ENCODE results near the gene ZNF516. TPM values are rescaled to one million over a fixed set of nuclear protein-coding genes. Genes with fewer than 3 reads are reported as not detected.

ZNF516 gene
- polyA plus RNA-seq, 2 of the 4 experiments (the other 2 are of a cell fraction), result 3.9 to 4.9 TPM

- TF ChIP-seq, protein P1, sequence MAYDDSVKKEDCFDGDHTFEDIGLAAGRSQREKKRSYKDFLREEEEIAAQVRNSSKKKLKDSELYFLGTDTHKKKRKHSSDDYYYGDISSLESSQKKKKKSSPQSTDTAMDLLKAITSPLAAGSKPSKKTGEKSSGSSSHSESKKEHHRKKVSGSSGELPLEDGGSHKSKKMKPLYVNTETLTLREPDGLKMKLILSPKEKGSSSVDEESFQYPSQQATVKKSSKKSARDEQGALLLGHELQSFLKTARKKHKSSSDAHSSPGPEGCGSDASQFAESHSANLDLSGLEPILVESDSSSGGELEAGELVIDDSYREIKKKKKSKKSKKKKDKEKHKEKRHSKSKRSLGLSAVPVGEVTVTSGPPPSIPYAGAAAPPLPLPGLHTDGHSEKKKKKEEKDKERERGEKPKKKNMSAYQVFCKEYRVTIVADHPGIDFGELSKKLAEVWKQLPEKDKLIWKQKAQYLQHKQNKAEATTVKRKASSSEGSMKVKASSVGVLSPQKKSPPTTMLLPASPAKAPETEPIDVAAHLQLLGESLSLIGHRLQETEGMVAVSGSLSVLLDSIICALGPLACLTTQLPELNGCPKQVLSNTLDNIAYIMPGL (CRISPR knock-in tag; IDR thresholded peaks at IDR 0.05; ENCODE audit: borderline replicate concordance), result no peak
- TF ChIP-seq, protein P2, sequence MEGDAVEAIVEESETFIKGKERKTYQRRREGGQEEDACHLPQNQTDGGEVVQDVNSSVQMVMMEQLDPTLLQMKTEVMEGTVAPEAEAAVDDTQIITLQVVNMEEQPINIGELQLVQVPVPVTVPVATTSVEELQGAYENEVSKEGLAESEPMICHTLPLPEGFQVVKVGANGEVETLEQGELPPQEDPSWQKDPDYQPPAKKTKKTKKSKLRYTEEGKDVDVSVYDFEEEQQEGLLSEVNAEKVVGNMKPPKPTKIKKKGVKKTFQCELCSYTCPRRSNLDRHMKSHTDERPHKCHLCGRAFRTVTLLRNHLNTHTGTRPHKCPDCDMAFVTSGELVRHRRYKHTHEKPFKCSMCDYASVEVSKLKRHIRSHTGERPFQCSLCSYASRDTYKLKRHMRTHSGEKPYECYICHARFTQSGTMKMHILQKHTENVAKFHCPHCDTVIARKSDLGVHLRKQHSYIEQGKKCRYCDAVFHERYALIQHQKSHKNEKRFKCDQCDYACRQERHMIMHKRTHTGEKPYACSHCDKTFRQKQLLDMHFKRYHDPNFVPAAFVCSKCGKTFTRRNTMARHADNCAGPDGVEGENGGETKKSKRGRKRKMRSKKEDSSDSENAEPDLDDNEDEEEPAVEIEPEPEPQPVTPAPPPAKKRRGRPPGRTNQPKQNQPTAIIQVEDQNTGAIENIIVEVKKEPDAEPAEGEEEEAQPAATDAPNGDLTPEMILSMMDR (IDR thresholded peaks at IDR 0.05), result no peak
- TF ChIP-seq TP53 (CRISPR knock-in tag; IDR thresholded peaks at IDR 0.05), result no peak
- no peak for TF ChIP-seq ZC3H11A (IDR thresholded peaks at IDR 0.05)
- TF ChIP-seq HOXB5 (CRISPR knock-in tag; IDR thresholded peaks at IDR 0.05), result no peak
- no peak for TF ChIP-seq NFE2L2 (conservative IDR thresholded peaks at IDR 0.05; ENCODE audit: low read length)
Measured at GRCh38 chr18:76422838-76423237, 72.2 kb downstream of the ZNF516 start (continued).

DNA sequence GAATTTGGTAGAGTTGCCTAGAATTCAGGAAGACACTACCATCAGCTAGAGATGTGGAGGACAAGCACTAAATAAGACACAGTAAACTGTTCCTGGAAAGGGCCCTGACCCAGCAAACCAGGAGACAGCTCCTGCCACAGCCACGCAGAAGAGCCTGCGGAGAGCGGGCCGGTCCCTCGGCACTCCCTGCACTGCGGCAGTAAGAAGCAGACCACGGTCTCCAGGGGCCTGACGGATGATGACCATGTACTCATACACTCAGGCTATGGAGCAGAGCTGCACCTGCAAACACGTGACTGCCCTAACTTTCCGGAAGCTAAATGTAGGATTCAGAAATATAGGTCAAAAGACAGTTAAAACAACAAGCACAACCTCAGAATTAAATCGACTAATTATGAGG is 72.9 kb downstream of the ZNF516 start:
- H3K4me3 ChIP-seq, result no peak overlapping the region
- 80% methylated on average over 8 of the region's 11 CpGs for WGBS (ENCODE audit: missing lambda C conversion rate)
- no peaks in the 10 kb centered on the region for H3K9me3 ChIP-seq
- CTCF ChIA-PET, result no interaction called here
- FAIRE-seq (no peak), ATAC-seq (no peak), DNase-seq (ENCODE audit: low read depth in 1 of 2, low spot score in 1 of 2) (no peak)
- TF ChIP-seq ZC3H11A (IDR thresholded peaks at IDR 0.05) (no peak), ESRRA (IDR thresholded peaks at IDR 0.05; ENCODE audit: borderline replicate concordance, low read length) (no peak), SMC3 (IDR thresholded peaks at IDR 0.05) (no peak), NR3C1 (IDR thresholded peaks at IDR 0.05) (no peak), NPAS2 (CRISPR knock-in tag; IDR thresholded peaks at IDR 0.05; ENCODE audit: borderline replicate concordance) (no peak), RNF2 (IDR thresholded peaks at IDR 0.05; ENCODE audit: borderline replicate concordance, low read depth) (no peak), FOSB (CRISPR knock-in tag; IDR thresholded peaks at IDR 0.05) (no peak), HES2 (IDR thresholded peaks at IDR 0.05) (no peak), FOXS1 (CRISPR knock-in tag; IDR thresholded peaks at IDR 0.05) (no peak), HOXA7 (CRISPR knock-in tag; IDR thresholded peaks at IDR 0.05) (no peak), SREBF2 (IDR thresholded peaks at IDR 0.05) (no peak)
- TF ChIP-seq, protein P3, sequence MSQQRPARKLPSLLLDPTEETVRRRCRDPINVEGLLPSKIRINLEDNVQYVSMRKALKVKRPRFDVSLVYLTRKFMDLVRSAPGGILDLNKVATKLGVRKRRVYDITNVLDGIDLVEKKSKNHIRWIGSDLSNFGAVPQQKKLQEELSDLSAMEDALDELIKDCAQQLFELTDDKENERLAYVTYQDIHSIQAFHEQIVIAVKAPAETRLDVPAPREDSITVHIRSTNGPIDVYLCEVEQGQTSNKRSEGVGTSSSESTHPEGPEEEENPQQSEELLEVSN (IDR thresholded peaks at IDR 0.05; ENCODE audit: borderline replicate concordance, low read depth), result no peak
- TF ChIP-seq, protein P4, sequence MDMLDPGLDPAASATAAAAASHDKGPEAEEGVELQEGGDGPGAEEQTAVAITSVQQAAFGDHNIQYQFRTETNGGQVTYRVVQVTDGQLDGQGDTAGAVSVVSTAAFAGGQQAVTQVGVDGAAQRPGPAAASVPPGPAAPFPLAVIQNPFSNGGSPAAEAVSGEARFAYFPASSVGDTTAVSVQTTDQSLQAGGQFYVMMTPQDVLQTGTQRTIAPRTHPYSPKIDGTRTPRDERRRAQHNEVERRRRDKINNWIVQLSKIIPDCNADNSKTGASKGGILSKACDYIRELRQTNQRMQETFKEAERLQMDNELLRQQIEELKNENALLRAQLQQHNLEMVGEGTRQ (IDR thresholded peaks at IDR 0.05), result no peak
- TF ChIP-seq, protein P5, sequence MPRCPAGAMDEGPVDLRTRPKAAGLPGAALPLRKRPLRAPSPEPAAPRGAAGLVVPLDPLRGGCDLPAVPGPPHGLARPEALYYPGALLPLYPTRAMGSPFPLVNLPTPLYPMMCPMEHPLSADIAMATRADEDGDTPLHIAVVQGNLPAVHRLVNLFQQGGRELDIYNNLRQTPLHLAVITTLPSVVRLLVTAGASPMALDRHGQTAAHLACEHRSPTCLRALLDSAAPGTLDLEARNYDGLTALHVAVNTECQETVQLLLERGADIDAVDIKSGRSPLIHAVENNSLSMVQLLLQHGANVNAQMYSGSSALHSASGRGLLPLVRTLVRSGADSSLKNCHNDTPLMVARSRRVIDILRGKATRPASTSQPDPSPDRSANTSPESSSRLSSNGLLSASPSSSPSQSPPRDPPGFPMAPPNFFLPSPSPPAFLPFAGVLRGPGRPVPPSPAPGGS (IDR thresholded peaks at IDR 0.05), result no peak
- no peak overlapping the region for H3K4me2 ChIP-seq
- POLR2A ChIA-PET, result no interaction called here
- H3K4me1 ChIP-seq, result no peaks in the 10 kb centered on the region
- H3K27ac ChIP-seq, result no peak overlapping the region

GRCh38 chr18:76421685-76422078 is 73.4 kb downstream of the ZNF516 start:
- Histone ChIP-seq H3K27ac (no peak overlapping the region), H3K9me3 (no peaks in the 10 kb centered on the region), H3K4me3 (no peak overlapping the region), H3K4me2 (no peak overlapping the region), H3K4me1 (no peaks in the 10 kb centered on the region)
- ATAC-seq (no peak), FAIRE-seq (no peak), DNase-seq (ENCODE audit: low read depth in 1 of 2, low spot score in 1 of 2) (no peak)
- ChIA-PET POLR2A (no interaction called here), CTCF (no interaction called here)
- WGBS (ENCODE audit: missing lambda C conversion rate), result 85% methylated on average over 3 of the region's 3 CpGs
- TF ChIP-seq EHF (CRISPR knock-in tag; IDR thresholded peaks at IDR 0.05), result no peak
- TF ChIP-seq TP53 (CRISPR knock-in tag; IDR thresholded peaks at IDR 0.05), result no peak
- TF ChIP-seq RFX5 (IDR thresholded peaks at IDR 0.05), result no peak
- TF ChIP-seq HOXA7 (CRISPR knock-in tag; IDR thresholded peaks at IDR 0.05), result no peak
- TF ChIP-seq TFCP2L1 (CRISPR knock-in tag; IDR thresholded peaks at IDR 0.05), result no peak
- no peak for TF ChIP-seq CBX2 (IDR thresholded peaks at IDR 0.05; ENCODE audit: borderline replicate concordance, low read depth)
- no peak for TF ChIP-seq ESRRA (IDR thresholded peaks at IDR 0.05; ENCODE audit: borderline replicate concordance, low read length)
- no peak for TF ChIP-seq NR3C1 (IDR thresholded peaks at IDR 0.05)
- TF ChIP-seq POLR2AphosphoS2 (conservative IDR thresholded peaks at IDR 0.05; ENCODE audit: low read length), result no peak
- TF ChIP-seq MAFK (IDR thresholded peaks at IDR 0.05; ENCODE audit: partially characterized antibody), result no peak
- TF ChIP-seq HDAC2 (IDR thresholded peaks at IDR 0.05), result no peak
- TF ChIP-seq NFE2L2 (conservative IDR thresholded peaks at IDR 0.05; ENCODE audit: low read length), result no peak
- TF ChIP-seq BHLHE40 (IDR thresholded peaks at IDR 0.05; ENCODE audit: low read depth, low read length), result no peak

All from A549 (cell line).